Thoracic aorta (tissue), 2 donors: ENCODE measurements around the gene UCK1. TPM values are rescaled to one million over a fixed set of nuclear protein-coding genes. Genes with fewer than 3 reads are reported as not detected.

Experiments used
- ATAC-seq: fragments of 150-250 bp; one replicate; pipeline ENCODE4 v1.8.0; 2017; ENCODE audit warnings: low read depth; ENCODE audit not compliant: insufficient number of reproducible peaks, low FRiP score
- DNase-seq: peaks from one replicate; pipeline ENCODE4 v3.0.0-alpha.2; 2020; ENCODE audit warnings: low spot score
- H3K27ac ChIP-seq, 2 donors: fragments of 200-600 bp; sonication (generic); 1 replicate in 1 of 2; 2 replicates in 1 of 2; pipeline ENCODE4 v1.5.1; 2016; ENCODE audit warnings: mild to moderate bottlenecking in 2 of 2, moderate library complexity in 2 of 2
- H3K27me3 ChIP-seq: fragments of 200-600 bp; sonication (generic); replicated peaks from 2 replicates; pipeline ENCODE4 v1.6.0; 2016; ENCODE audit warnings: mild to moderate bottlenecking; ENCODE audit not compliant: insufficient read depth
- H3K36me3 ChIP-seq: fragments of 200-600 bp; sonication (generic); one replicate; pipeline ENCODE4 v1.5.1; 2016
- H3K4me1 ChIP-seq, 2 donors: fragments of 200-600 bp; sonication (generic); 1 replicate in 1 of 2; 2 replicates in 1 of 2; pipeline versions ENCODE4 v1.5.1 to v1.6.0; 2016; ENCODE audit warnings: low read depth in 2 of 2, mild to moderate bottlenecking in 1 of 2; ENCODE audit not compliant: control insufficient read depth in 1 of 2
- H3K4me3 ChIP-seq: fragments of 200-600 bp; sonication (generic); 2 replicates; pipeline ENCODE4 v1.5.1; 2016; ENCODE audit warnings: mild to moderate bottlenecking
- H3K9me3 ChIP-seq: fragments of 200-600 bp; sonication (generic); 2 replicates; pipeline ENCODE4 v1.5.1; 2016
- CTCF ChIP-seq: fragments of 200-600 bp; sonication (generic); IDR thresholded peaks from one replicate; pipeline ENCODE4 v1.5.1; 2019; ENCODE audit warnings: antibody characterized with exemption
- total RNA-seq, 2 donors: library from RNA; depleted of rRNA; stranded (reverse); fragments of >200 nt; gene quantifications; one replicate each; pipeline versions ENCODE4 v1.1.0 to v1.2.3, GENCODE V29; 2016

Gene UCK1
- total RNA-seq, 2 donors from 2014 or later: 25.5 to 39.1 TPM

- no peaks in the 10 kb centered on the region for H3K27me3 ChIP-seq
- peaks cover 94% of the 10 kb centered on the region for H3K36me3 ChIP-seq
- peaks cover 0 to 13% of the 10 kb centered on the region in 2 donors for H3K4me1 ChIP-seq
- ATAC-seq (no peak), DNase-seq (no peak)
- H3K9me3 ChIP-seq: no peaks in the 10 kb centered on the region
- no peak for TF ChIP-seq CTCF
- no peak overlapping the region for H3K27ac ChIP-seq
- no peak overlapping the region for H3K4me3 ChIP-seq
These were observed 43.4 kb downstream of the UCK1 start for GRCh38 chr9:131487621-131488031.

- Histone ChIP-seq H3K9me3 (no peaks in the 10 kb centered on the region), H3K36me3 (peaks cover 94% of the 10 kb centered on the region), H3K4me3 (no peak overlapping the region), H3K27ac (no peak overlapping the region), H3K27me3 (no peaks in the 10 kb centered on the region), H3K4me1 (peaks cover 0 to 16% of the 10 kb centered on the region in 2 donors)
- TF ChIP-seq CTCF: no peak
- DNase-seq (no peak), ATAC-seq (no peak)
These were observed 44.1 kb downstream of the UCK1 start for GRCh38 chr9:131487001-131487400.

- no peak for TF ChIP-seq CTCF
These were observed 45.2 kb downstream of the UCK1 start for GRCh38 chr9:131485728-131486422.

GRCh38 chr9:131485206-131485605 lies 45.9 kb downstream of the UCK1 start:
- ATAC-seq: no peak
- no peak for TF ChIP-seq CTCF
- Histone ChIP-seq H3K4me3 (no peak overlapping the region), H3K4me1 (peaks cover 0 to 16% of the 10 kb centered on the region in 2 donors), H3K27me3 (no peaks in the 10 kb centered on the region), H3K27ac (no peak overlapping the region), H3K36me3 (peaks cover 87% of the 10 kb centered on the region), H3K9me3 (no peaks in the 10 kb centered on the region)
- DNase-seq: no peak

More at GRCh38 chr9:131485728-131486422, 45.2 kb downstream of the UCK1 start:
- no peak overlapping the region for H3K27ac ChIP-seq
- peaks cover 88% of the 10 kb centered on the region for H3K36me3 ChIP-seq
- peaks cover 0 to 16% of the 10 kb centered on the region in 2 donors for H3K4me1 ChIP-seq
- no peaks in the 10 kb centered on the region for H3K9me3 ChIP-seq
- ATAC-seq: no peak
- no peak overlapping the region for H3K4me3 ChIP-seq
- no peaks in the 10 kb centered on the region for H3K27me3 ChIP-seq
- no peak for DNase-seq

GRCh38 chr9:131484560-131485185 lies 46.4 kb downstream of the UCK1 start:
- Histone ChIP-seq H3K4me3 (no peak overlapping the region), H3K9me3 (no peaks in the 10 kb centered on the region), H3K27ac (no peak overlapping the region), H3K36me3 (peaks cover 86% of the 10 kb centered on the region), H3K4me1 (peaks cover 0 to 16% of the 10 kb centered on the region in 2 donors), H3K27me3 (no peaks in the 10 kb centered on the region)
- TF ChIP-seq CTCF: no peak
- ATAC-seq (no peak), DNase-seq (no peak)
